T-helper 22 cell (primary cell): Measurements from ENCODE around the gene PSMD7.
"Not testable (repeated sequence)": the region's sequence is repeated elsewhere in the genome, so short reads cannot be mapped to it uniquely, and the experiment has no call there.

Source experiments
- DNase-seq: peaks from one replicate; pipeline ENCODE4 v3.0.0-alpha.2; 2020; ENCODE audit warnings: low read depth

PSMD7 gene

GRCh38 chr16:74297145-74297665 lies 591 bp downstream of the PSMD7 start:
- DNase-seq: no peak

DNA sequence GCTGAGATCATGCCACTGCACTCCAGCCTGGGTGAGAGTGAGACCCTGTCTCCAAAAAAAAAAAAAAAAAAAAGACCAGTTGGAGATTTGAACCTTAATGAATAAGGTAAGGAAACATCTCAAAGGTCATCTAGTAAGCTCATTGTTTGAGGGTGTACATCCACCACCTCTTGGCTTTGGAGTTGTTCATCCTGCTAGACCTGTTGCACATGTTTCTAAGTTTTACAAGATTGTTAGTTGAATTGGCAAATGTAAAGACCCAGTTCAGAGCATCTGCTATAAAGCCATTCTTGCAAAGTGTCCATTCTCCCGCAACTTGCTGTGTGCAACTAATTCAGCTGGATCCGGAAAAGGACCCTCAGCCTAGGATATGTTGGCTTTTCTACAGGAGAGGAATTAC lies 1.5 kb downstream of the PSMD7 start:
- no peak for DNase-seq

DNA sequence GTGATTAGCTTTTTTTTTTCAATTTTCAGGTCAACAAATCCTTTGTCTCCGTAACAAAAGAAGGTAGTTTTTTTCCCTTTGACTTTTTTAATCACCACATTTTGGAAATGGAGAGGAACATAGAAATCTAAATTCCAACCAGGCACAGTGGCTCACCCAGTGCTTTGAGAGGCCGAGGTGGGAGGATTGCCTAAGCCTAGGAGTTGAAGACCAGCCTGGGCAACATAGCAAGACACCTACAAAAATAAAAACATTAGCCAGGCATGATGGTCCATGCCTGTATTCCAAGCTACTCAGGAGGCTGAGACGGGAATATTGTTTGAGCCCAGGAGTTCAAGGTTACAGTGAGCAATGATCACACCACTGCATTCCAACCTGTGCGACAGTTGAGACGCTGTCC lies 5.7 kb downstream of the PSMD7 start:
- no peak for DNase-seq

GRCh38 chr16:74304164-74304834 lies 7.7 kb downstream of the PSMD7 start:
- DNase-seq: no peak

DNA sequence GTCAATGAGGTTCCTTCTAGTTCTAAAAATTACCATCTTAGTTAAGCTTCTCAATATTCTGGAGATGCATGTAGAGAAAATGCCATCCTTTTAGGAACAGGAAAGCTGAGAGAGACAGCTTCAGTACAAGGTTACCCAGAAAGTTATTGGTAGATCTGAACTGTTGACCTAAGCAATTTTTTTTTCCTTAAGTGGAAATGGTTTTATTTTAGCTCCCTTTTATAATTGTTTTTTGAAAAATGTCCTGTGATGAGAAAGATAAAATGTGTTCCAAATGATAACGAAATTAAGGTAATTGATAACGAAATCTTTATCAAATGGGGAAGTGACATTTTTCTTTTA lies 8.2 kb downstream of the PSMD7 start:
- no peak for DNase-seq

GRCh38 chr16:74305281-74305680 lies 8.7 kb downstream of the PSMD7 start:
- DNase-seq: no peak

DNA sequence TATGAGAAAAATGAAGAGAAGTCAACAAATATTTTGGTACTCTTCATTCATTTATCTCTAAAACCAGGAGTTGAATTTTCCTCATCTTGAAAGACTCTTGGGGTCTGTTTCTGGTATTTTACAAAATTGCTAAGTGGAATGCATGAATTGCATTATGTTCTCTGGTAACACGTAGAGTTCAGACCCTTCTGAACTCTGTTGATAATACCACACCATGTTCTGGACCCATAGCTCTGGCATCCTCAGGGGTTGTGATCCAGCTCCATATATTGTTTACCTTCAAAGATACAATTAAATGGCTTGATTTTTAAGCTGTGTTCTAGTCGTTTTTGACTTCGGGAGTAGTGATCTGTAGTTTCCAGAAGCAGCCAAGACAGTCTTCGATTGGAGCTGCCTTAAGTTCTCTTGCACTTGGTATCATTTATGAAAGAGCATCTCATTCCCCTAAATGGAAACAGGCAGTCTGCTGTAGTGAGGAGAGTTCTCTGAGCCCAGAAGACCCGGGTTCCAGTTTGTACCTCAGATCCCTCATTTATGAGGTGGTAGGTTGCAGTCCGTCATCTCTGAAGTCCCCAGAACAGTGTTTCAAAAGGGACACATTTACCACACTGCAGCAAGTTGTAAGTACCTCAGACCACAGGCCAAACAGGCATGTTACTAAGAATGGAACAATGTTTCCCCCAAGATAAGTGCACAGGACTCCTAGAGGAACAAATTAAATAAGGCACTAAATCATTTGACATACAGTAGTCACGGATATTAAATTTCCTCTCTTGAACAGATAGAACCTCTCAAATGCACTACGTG lies 9.6 kb downstream of the PSMD7 start:
- DNase-seq: no peak

DNA sequence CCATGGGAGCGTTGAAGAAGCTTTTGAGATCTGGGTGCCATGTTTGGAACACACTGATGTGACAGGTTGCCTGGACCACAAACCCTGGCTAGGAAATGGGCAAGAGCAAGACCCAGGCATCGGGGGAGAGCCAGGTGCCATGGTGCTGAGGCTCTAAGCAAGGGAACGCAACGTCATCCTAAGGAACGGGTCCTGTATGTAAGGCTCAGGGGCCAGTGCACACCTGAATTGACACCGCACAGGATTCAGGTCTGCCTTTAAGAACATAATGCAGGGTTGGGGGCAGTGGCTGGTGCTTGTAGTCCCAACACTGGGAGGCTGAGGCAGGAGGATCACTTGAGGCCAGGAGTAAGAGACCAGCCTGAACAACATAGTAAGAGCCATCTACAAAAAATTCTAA lies 10.8 kb downstream of the PSMD7 start:
- DNase-seq: no peak

- DNase-seq: no peak
Measured at GRCh38 chr16:74309789-74310781, 13.5 kb downstream of the PSMD7 start.

DNA sequence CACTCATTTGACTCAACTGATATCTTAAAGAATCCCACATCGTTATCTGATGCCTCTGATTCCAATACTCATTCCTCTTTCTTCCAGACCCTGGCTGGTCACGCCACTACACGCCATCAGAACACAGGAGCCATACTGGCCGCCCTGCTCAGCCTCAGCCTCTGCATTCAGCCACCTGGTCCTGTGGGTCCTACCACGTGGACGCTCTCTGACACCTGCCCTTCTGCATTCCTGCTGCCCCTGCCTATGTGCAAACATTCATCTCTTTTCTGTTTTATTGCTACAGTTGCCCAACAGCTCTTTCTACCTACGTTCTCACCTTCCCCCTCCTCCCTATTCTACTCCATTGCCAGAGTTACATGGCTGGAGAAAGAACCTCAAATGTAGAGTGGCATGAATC lies 18.4 kb downstream of the PSMD7 start:
- DNase-seq: no peak

DNA sequence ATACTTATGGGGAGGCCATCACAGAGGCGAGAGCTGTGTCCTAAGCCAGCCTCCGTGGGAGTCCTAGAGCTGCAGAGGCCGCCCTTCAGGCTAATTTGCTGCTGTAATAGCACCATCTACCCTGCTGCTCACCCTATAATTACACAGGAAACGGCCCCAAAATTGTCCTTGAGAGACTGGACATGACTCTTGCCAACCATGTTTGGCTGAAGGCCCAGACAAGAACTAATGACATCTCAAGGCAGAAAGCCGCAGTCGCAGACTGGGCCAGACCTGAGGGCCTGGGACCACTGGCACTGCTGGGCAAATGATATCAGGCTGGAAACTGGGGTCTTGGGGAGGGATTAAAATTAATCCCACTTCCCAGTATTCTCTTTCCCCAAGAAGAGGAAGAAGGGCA lies 24.1 kb downstream of the PSMD7 start:
- no peak for DNase-seq

DNA sequence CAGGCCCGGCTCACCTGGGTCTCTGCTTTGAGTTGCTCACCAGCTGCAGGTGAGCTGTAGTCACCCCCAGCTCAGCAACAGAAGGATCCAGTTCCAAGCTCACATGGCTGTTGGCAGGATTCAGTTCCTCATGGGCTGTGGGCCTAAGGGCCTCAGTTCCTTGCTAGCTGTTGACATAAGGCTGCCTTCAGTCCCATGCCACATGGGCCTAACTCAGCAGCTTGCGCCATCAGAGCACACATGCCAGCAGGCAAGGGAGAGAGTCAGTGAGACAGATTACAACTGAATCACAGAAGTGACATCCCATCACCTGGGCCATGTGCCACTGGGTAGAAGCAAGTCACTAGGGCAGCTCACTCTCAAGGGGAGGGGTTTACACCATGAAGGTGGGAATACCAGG lies 24.7 kb downstream of the PSMD7 start:
- no peak for DNase-seq

DNA sequence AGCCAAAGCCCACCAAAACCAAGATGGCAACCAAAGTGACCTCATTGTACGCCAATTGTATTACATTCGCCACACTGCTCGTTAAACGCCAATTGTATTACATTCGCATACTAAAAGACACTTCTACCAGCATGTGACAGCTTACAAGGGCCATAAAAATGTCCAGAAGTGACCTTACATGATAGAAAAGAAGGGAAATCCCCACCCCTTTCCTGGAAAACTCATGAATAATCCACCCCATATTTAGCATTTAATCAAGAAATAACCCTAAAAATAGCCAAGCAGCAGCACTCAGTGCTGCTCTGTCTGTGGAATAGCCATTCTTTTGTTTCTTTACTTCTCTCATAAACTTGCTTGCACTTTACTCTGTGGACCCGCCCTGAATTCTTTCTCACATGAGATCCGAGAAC lies 25.7 kb downstream of the PSMD7 start:
- DNase-seq: no peak

GRCh38 chr16:74324777-74325176 lies 28.2 kb downstream of the PSMD7 start:
- not testable (repeated sequence) for DNase-seq

DNA sequence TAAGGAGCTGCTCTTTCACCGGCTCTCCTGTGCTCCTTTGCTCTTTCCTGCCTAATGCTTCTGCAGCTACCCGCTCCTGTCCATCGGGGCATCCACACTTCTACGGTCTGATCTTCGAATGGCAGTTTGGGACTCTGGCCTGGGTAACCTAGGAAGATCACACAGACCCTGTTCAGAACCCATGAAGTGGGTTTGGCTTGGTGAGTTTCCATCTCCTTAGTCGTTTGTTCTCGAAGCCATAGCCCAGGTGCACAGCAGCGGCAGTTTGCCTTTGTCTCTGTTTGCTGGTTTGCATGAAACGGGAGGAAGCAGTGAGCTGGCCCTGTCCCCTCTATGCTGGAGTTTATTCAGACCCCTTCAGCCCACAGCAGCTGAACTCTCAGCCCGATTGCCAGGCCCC lies 29.0 kb downstream of the PSMD7 start:
- DNase-seq: no peak

DNA sequence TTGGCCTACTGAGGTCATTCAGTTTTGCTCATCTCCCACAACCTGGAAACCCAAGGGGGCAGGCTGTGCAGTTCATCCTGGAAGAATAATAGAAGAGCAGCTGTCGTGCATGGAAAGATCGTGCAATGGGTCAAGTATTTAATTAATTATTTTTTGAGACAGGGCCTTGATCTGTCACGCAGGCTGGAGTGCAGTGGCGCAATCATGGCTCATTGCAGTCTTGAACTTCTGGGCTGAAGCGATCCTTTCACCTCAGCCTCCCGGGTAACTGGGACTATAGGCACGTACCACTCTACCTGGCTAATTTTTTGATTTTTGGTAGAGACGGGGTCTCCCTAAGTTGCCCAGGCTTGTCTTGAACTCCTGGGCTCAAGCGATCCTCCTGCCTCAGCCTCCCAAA lies 31.7 kb downstream of the PSMD7 start:
- not testable (repeated sequence) for DNase-seq

DNA sequence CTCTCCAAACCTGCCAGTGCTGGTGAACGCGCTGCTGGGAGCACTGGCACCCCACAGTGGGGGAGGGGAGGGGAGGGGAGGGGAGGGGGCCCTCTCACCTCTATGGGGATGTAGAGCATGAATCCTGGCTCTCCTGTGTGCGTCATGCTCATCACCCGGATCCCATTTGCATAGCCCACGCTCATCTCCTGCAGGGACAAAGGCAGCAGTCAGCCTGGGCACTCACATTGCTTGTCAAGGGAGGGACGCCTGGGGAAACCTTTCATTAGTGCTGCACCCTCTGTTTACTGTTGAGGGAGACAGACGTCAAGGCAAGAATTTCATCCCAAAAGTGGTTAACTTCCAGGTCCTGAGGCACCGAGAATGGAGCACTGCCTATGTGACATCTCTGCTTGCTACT lies 35.9 kb downstream of the PSMD7 start:
- DNase-seq: not testable (repeated sequence)

- not testable (repeated sequence) for DNase-seq
Measured at GRCh38 chr16:74337506-74337905, 40.9 kb downstream of the PSMD7 start.

DNA sequence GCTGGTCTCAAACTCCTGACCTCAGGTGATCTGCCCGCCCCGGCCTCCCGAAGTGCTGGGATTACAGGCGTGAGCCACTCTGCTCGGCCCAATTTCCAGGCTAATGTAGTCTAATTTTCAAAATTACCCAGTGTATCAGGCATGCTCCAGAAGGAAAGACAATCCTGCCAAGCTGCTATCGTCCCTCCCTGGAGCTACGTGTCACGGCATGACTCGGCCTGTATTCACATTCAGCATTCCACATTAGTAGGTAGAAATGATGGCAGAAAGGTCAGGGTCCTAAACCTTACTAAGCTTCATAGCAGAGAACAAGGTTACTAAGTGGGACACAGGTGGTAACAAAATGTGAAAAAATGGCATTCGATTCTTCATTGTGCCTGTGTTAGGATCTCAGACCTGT lies 42.6 kb downstream of the PSMD7 start:
- DNase-seq: not testable (repeated sequence)

GRCh38 chr16:74353038-74353437 lies 56.4 kb downstream of the PSMD7 start:
- not testable (repeated sequence) for DNase-seq
